Gastroesophageal sphincter (tissue), 3 donors: ENCODE data around the gene KPNB1.

Source experiments
- EP300 ChIP-seq: sonication (generic); formaldehyde crosslinking; IDR thresholded peaks from one replicate; pipeline ENCODE4 v1.6.1; 2017; ENCODE audit warnings: antibody characterized with exemption, mild to moderate bottlenecking
- POLR2A ChIP-seq, 2 donors: fragments of 450-650 bp; IDR thresholded peaks; one replicate each; pipeline ENCODE4 v1.6.1; 2017; ENCODE audit warnings: antibody characterized with exemption in 2 of 2, mild to moderate bottlenecking in 2 of 2, moderate library complexity in 1 of 2
- TF ChIP-seq, protein P1 (sequence below), 4 experiments: fragments of 200-600 bp in 2 of 4; fragments of 450-650 bp in 2 of 4; sonication (generic) in 1 of 4; IDR thresholded peaks; one replicate each; pipeline ENCODE4 v1.5.1; 2017 to 2019; ENCODE audit warnings: antibody characterized with exemption in 4 of 4, mild to moderate bottlenecking in 2 of 4, moderate library complexity in 2 of 4

DNA sequence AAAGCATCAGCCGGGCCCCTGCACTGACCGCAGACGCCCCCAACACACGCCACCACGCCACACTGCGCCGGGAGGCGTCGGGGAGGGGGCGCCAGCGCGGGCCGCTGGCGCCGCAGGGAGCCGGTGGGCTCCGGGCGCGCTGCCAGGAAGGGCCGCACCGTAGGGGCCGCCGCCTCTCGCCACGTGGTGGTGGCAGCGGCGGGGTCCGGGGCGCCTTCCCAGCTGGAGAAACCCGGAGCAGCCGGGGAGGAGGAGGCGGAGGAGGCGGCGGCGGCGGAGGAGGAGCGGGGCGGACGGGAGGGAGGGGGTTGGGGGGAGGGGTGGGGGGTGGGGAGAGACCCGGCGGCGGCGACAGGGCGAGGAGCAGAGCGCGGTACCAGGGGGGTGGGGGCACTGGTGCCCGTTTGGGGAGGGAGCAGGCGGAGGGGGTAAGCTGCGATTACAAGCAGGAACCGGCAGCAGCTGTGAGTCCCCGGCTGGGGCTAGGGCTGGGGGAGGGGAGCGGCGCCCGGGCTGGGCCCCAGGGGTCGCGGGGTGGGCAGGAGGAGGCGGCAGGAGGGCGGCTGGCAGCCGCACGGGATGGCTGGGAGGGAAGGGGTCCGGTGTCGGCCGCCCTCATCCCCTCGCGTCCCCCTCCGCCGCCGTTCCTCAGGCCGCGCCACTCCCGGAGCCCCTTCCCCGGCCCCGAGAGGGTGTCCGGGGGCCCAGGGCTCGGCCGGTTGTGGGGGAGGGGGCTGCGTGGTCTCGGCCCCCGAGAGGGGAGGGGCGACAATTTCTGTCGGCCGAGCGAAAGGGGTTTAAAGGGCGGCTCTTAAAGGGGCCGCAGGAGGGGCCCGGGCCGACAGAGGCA, 44.2 kb downstream of the KPNB1 start, which contains the start of gene TBKBP1:
- TF ChIP-seq, protein P1, sequence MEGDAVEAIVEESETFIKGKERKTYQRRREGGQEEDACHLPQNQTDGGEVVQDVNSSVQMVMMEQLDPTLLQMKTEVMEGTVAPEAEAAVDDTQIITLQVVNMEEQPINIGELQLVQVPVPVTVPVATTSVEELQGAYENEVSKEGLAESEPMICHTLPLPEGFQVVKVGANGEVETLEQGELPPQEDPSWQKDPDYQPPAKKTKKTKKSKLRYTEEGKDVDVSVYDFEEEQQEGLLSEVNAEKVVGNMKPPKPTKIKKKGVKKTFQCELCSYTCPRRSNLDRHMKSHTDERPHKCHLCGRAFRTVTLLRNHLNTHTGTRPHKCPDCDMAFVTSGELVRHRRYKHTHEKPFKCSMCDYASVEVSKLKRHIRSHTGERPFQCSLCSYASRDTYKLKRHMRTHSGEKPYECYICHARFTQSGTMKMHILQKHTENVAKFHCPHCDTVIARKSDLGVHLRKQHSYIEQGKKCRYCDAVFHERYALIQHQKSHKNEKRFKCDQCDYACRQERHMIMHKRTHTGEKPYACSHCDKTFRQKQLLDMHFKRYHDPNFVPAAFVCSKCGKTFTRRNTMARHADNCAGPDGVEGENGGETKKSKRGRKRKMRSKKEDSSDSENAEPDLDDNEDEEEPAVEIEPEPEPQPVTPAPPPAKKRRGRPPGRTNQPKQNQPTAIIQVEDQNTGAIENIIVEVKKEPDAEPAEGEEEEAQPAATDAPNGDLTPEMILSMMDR (IDR thresholded peaks at IDR 0.05): no peak
- TF ChIP-seq EP300: no peak
- no peak for TF ChIP-seq POLR2A (IDR thresholded peaks at IDR 0.05)
